Ammon's horn (tissue), 1 donor: ENCODE measurements around the gene COL19A1.
"Not testable (repeated sequence)": the region's sequence is repeated elsewhere in the genome, so short reads cannot be mapped to it uniquely, and the experiment has no call there.

ENCODE experiments used
- DNase-seq: peaks from one replicate; pipeline ENCODE4 v3.0.0-alpha.2; 2016; ENCODE audit warnings: low spot score

COL19A1 gene

GRCh38 chr6:69866770-69867638 lies 648 bp downstream of the COL19A1 start:
- DNase-seq: peak; percentile 33

GRCh38 chr6:69867639-69867976 lies 1.3 kb downstream of the COL19A1 start:
- no peak for DNase-seq

DNA sequence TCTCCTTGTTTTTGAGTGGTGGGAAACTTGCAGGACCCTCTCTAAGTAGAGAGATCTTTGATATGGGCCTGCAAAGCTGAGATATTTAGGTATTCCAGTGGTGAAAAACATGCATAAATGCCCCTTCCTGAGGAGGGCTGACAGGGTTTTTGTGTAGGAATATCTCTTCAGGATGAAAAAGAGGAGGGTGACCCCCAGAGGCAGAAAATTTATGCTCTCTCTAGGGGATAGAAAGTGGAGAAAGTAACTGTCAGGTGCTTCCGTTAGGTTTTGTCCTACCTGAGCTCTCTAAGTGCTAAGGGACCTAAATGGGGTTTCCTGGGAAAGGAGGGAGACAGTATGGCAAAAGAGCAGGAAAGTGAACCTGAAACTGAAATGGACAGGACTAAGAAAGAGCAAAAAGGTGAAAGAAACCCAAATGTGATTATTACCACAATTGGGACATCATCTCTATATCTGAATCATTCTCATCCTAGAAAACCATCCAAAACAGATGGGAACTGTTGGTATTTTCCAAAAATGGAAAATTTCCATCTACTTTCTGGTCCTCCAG lies 2.0 kb downstream of the COL19A1 start:
- DNase-seq: no peak

DNA sequence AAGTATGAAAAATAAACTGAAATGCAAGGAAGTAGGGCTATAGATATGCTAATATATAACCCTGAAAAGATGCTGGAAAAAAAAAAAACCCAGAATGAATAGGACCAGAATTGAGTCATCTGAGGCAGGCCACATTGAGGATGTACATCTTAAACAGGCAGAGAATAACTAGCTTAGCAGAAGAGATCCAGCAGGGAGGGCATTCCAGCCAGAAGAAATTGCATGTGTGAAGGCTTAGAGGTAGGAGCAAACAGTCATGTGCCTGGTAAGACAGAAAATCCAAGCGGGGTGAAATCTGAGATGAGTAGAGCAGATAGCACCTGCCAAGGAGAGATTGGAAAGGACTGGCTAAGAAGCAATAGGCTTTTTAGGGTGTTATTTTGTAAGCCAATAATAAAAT lies 2.6 kb downstream of the COL19A1 start:
- DNase-seq: no peak

DNA sequence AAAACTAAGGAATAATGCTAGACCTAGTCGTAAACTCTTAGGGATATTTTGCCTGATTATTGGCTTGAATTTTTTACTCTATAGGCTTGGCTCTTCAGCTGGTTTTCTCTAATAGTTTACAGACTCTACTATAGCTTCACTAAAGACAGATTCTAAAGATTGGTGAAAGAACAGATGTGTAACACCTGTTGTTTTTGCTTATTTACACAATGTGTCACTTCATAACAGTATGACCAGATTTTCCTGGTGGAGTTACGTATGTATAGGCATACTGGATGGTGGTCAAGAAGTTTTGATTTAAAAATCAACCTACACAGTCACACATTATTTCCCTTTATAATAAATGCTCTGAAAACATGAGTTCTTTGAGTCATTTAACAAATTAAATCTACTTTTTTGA lies 4.8 kb downstream of the COL19A1 start:
- DNase-seq: no peak

DNA sequence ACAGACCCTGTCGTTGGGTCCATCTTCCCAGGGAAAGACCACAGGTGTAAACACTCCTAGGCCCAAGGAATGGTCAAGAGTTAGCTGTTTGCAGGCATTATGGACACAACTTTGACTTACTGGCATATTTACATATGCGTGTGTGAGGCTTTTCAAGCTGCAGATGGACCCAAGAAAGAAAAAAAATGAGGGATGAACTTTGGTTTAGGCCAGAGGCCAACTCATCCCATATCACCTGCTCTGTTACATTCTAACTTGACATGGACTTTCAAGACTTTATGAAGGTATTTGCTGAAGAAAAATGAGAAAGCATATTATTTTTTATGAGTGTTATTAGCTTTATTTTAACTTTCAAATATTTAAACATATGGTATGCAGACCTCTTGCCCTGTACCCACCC lies 6.9 kb downstream of the COL19A1 start:
- DNase-seq: no peak

GRCh38 chr6:69875715-69876114 lies 9.4 kb downstream of the COL19A1 start:
- no peak for DNase-seq

DNA sequence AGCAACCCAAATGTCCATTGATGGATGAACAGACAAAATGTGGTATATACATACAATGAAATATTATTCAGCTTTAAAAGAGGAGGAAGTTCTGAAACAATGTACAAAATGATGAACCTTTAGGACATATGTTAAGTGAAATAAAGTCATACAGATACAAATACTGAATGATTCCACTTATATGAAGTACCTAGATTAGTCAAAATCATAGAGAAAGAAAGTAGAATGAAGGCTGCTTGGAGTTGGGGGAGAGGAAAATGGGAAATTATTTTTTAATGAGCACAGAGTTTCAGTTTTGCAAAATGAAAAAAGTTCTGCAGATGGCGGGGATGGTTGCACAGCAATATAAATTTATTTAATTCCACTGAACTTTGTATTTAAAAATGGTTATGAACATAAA lies 12.4 kb downstream of the COL19A1 start:
- no peak for DNase-seq

DNA sequence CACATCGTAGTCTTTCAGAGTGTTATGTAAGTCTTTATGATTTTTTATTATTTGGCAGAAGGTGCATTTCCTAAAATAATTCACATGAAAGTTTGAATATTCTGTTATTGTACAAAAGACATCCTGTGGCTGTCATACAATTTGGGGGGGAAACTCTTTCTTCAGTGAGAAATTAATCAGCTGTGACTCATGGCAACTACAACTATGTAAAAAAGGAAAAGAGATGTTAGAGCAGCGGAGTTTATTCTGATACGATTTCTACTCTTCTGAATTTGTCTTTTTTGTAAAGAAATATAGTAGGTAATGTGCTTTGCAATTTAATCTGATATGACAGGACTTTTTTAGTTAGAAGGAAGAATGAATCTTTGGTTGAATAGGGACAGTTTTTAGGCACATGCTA lies 14.2 kb downstream of the COL19A1 start:
- no peak for DNase-seq

DNA sequence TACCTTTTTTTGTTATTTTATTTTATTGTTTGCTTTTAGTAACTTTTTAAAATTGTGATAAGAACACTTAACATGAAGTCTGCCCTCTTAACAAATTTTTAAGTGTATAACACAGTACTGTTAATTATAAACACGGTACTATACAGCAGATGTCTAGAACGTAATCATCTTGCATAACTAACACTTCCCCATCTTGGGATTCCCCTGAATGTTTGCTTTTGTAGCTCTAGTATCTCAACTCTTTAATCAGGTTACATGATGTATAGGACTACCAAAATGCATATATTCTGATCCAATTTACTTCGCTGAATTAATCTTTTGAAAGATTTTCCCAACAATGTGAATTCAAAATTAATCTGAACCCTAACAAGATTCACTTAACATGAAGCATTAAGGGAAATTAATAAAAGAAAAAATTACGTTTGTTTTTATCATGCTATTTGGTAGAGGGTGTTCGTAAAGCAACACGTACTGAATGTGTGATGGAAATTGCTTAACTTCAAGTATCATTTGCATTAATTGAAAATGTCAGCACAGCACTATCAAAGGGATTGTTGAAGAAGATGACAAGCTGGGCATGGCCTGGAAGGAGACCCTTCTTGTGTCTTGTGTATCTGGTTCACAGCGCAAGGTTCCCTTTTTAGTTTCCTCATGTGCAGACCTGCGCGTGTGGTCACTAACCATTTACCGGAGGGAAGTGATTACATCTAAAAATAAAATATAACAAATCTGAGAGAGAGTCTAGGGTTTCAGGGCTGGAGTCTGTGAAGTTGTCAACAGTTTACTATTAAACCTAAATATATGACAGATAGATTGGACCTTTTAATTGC lies 15.2 kb downstream of the COL19A1 start:
- no peak for DNase-seq

- DNase-seq: no peak
These were observed 17.2 kb downstream of the COL19A1 start for GRCh38 chr6:69883551-69883950.

DNA sequence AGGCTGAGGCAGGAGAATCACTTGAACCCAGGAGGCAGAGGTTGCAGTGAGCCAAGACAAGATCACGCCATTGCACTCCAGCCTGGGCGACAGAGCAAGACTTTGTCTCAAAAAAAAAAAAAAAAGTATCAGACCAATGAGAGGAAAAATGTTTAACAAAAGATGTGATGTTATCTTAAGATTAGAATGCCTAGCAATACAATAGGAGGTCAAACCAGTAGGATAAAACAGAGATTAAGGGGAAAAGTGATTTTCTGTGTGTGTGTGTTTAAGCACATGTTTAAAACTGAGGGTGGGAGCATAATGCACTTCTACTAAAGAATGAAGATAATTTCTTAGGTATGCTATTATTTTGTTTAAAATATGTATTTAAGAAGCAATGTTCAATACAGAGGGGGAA lies 17.9 kb downstream of the COL19A1 start:
- no peak for DNase-seq

GRCh38 chr6:69887026-69887425 lies 20.7 kb downstream of the COL19A1 start:
- DNase-seq: no peak

- no peak for DNase-seq
These were observed 21.5 kb downstream of the COL19A1 start for GRCh38 chr6:69887714-69888345.

DNA sequence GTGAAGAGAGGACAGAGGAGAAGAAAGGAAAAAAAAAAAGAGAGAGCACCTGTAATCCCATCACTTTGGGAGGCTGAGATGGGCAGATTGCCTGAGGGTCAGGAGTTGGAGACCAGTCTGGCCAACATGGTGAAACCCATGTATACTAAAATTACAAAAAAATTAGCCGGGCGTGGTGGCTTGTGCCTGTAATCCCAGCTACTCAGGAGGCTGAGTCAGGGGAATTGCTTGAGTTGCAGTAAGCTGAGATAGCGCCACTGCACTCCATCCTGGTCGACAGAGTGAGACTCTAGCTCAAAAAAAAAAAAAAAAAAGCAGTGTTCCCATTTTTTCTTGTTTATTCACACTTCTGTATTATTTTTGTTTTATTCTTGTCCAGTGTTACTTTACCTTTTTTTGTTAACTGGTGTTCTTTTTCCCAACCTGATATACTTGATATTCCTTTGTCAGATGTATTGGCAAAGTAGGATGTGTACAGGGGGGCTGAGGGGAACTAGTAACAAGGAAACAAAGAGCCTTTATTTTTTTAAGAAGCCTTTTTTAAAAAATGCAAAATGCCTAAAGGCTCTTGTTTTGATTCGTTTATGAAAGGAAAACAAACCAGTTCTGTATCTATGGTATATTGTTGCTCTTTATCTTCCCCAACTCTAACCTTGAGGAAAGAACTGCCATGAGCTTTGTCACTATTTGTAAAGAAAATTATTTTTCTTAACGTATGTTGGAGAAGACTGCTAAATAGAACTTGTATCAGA lies 22.3 kb downstream of the COL19A1 start:
- DNase-seq: no peak

DNA sequence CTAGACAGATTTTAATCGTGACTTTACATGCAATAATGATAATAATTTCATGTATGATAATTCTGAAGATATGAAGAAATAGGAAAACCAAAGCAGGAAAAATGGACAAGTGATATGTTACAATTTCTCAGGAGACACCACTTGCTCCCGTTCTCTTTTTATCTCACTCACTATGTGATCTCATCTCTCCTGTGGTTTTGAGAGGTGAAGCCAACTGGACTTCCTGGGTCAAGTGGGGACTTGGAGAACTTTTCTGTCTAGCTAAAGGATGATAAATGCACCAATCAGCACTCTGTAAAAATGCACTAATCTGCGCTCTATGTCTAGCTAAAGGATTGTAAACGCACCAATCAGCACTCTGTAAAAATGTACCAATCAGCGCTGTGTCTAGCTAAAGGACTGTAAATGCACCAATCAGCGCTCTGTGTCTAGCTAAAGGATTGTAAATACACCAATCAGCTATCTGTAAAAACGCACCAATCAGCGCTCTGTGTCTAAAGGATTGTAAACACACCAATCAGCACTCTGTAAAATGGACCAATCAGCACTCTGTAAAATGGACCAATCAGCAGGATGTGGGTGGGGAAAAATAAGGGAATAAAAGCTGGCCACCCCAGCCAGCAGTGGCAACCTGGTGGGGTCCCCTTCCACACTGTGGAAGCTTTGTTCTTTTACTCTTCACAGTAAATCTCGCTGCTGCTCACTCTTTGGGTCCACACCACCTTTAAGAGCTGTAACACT lies 23.0 kb downstream of the COL19A1 start:
- DNase-seq: not testable (repeated sequence)

GRCh38 chr6:69892561-69892960 lies 26.2 kb downstream of the COL19A1 start:
- not testable (repeated sequence) for DNase-seq

GRCh38 chr6:69893266-69893665 lies 26.9 kb downstream of the COL19A1 start:
- DNase-seq: not testable (repeated sequence)

- DNase-seq: no peak
These were observed 28.4 kb downstream of the COL19A1 start for GRCh38 chr6:69894578-69895347.

GRCh38 chr6:69895396-69895795 lies 29.0 kb downstream of the COL19A1 start:
- no peak for DNase-seq
